ENCODE results near the gene USP32. TPM values are rescaled to one million over a fixed set of nuclear protein-coding genes. Genes with fewer than 3 reads are reported as not detected.

The USP32 gene
- total and polyA plus RNA-seq, 2 of the 8 experiments (the other 6 are each of a cell fraction or from before 2014, with no cell fraction given): 29.6 to 112 TPM

DNA sequence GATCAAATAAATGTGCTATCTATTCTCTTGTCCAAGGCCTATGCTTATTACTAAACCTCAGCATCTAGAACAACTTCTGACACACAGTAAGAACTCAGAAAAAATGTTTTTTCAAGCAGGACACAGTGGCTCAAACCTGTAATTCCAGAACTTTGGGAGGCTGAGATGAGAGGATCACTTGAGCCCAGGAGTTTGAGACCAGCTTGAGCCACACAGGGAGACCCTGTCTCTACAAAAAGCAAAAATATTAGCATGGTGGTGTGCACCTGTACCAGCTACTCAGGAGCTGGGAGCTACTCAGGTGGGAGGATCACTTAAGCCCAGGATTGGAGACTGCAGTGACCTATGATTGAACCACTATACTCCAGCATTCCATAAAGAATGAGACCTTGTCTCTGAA, 32.5 kb downstream of the USP32 start (continued):
- TF ChIP-seq, protein P1, sequence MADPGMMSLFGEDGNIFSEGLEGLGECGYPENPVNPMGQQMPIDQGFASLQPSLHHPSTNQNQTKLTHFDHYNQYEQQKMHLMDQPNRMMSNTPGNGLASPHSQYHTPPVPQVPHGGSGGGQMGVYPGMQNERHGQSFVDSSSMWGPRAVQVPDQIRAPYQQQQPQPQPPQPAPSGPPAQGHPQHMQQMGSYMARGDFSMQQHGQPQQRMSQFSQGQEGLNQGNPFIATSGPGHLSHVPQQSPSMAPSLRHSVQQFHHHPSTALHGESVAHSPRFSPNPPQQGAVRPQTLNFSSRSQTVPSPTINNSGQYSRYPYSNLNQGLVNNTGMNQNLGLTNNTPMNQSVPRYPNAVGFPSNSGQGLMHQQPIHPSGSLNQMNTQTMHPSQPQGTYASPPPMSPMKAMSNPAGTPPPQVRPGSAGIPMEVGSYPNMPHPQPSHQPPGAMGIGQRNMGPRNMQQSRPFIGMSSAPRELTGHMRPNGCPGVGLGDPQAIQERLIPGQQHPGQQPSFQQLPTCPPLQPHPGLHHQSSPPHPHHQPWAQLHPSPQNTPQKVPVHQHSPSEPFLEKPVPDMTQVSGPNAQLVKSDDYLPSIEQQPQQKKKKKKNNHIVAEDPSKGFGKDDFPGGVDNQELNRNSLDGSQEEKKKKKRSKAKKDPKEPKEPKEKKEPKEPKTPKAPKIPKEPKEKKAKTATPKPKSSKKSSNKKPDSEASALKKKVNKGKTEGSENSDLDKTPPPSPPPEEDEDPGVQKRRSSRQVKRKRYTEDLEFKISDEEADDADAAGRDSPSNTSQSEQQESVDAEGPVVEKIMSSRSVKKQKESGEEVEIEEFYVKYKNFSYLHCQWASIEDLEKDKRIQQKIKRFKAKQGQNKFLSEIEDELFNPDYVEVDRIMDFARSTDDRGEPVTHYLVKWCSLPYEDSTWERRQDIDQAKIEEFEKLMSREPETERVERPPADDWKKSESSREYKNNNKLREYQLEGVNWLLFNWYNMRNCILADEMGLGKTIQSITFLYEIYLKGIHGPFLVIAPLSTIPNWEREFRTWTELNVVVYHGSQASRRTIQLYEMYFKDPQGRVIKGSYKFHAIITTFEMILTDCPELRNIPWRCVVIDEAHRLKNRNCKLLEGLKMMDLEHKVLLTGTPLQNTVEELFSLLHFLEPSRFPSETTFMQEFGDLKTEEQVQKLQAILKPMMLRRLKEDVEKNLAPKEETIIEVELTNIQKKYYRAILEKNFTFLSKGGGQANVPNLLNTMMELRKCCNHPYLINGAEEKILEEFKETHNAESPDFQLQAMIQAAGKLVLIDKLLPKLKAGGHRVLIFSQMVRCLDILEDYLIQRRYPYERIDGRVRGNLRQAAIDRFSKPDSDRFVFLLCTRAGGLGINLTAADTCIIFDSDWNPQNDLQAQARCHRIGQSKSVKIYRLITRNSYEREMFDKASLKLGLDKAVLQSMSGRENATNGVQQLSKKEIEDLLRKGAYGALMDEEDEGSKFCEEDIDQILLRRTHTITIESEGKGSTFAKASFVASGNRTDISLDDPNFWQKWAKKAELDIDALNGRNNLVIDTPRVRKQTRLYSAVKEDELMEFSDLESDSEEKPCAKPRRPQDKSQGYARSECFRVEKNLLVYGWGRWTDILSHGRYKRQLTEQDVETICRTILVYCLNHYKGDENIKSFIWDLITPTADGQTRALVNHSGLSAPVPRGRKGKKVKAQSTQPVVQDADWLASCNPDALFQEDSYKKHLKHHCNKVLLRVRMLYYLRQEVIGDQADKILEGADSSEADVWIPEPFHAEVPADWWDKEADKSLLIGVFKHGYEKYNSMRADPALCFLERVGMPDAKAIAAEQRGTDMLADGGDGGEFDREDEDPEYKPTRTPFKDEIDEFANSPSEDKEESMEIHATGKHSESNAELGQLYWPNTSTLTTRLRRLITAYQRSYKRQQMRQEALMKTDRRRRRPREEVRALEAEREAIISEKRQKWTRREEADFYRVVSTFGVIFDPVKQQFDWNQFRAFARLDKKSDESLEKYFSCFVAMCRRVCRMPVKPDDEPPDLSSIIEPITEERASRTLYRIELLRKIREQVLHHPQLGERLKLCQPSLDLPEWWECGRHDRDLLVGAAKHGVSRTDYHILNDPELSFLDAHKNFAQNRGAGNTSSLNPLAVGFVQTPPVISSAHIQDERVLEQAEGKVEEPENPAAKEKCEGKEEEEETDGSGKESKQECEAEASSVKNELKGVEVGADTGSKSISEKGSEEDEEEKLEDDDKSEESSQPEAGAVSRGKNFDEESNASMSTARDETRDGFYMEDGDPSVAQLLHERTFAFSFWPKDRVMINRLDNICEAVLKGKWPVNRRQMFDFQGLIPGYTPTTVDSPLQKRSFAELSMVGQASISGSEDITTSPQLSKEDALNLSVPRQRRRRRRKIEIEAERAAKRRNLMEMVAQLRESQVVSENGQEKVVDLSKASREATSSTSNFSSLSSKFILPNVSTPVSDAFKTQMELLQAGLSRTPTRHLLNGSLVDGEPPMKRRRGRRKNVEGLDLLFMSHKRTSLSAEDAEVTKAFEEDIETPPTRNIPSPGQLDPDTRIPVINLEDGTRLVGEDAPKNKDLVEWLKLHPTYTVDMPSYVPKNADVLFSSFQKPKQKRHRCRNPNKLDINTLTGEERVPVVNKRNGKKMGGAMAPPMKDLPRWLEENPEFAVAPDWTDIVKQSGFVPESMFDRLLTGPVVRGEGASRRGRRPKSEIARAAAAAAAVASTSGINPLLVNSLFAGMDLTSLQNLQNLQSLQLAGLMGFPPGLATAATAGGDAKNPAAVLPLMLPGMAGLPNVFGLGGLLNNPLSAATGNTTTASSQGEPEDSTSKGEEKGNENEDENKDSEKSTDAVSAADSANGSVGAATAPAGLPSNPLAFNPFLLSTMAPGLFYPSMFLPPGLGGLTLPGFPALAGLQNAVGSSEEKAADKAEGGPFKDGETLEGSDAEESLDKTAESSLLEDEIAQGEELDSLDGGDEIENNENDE (IDR thresholded peaks at IDR 0.05; ENCODE audit: insufficient replicate concordance, low read length): no peak
- no peak for TF ChIP-seq CHD2 (IDR thresholded peaks at IDR 0.05; ENCODE audit: low read length)
- TF ChIP-seq JUN (IDR thresholded peaks at IDR 0.05; ENCODE audit: low read depth, low read length): no peak
- no peak for TF ChIP-seq SIRT6 (IDR thresholded peaks at IDR 0.05; ENCODE audit: low read length)
- no peak for TF ChIP-seq KDM5A (IDR thresholded peaks at IDR 0.05; ENCODE audit: low read length)
- no peak for TF ChIP-seq ZNF274 (IDR thresholded peaks at IDR 0.05; ENCODE audit: borderline replicate concordance, extremely low read depth, low read length)
- TF ChIP-seq ATF3 (IDR thresholded peaks at IDR 0.05; ENCODE audit: insufficient read depth, low read depth, low read length): no peak
- TF ChIP-seq MAFK (IDR thresholded peaks at IDR 0.05; ENCODE audit: low read depth, low read length): no peak
- TF ChIP-seq HDAC6 (IDR thresholded peaks at IDR 0.05; ENCODE audit: low read depth, low read length): no peak
- TF ChIP-seq KDM1A (IDR thresholded peaks at IDR 0.05; ENCODE audit: borderline replicate concordance, low read length): no peak
- TF ChIP-seq RFX5 (IDR thresholded peaks at IDR 0.05; ENCODE audit: borderline replicate concordance, low read depth, low read length): no peak
